AG04450 (cell line): ENCODE data around the gene LRRC28. TPM values are rescaled to one million over a fixed set of nuclear protein-coding genes. Genes with fewer than 3 reads are reported as not detected.

Experiments
- CTCF ChIA-PET: fragments of 300-600, 350-600 bp; formaldehyde crosslinking; extraction: SDS; loops from one replicate; lab custom pipeline; 2022; ENCODE audit warnings: antibody characterized with exemption, inconsistent platforms; lab: Charles Lee
- POLR2A ChIA-PET: fragments of 350-600 bp; formaldehyde crosslinking; extraction: SDS; loops from one replicate; lab custom pipeline; 2021; ENCODE audit warnings: antibody characterized with exemption, inconsistent platforms; lab: Yijun Ruan, JAX
- DNase-seq: peaks from one replicate; pipeline ENCODE4 v3.0.0-alpha.2; 2011; ENCODE audit warnings: low read depth, low spot score
- H3K27ac ChIP-seq: one replicate; pipeline ENCODE4 v1.5.1; 2012; ENCODE audit warnings: low read depth, low read length, control low read depth
- H3K27me3 ChIP-seq: one replicate; pipeline ENCODE4 v1.6.0; 2012; ENCODE audit warnings: low read length; ENCODE audit not compliant: control insufficient read depth, insufficient read depth
- H3K4me3 ChIP-seq: 2 replicates; pipeline ENCODE4 v1.5.1; 2011; ENCODE audit warnings: mild to moderate bottlenecking, low read depth, low read length, control low read depth
- H3K9me3 ChIP-seq: 2 replicates; pipeline ENCODE4 v1.5.1; 2012; ENCODE audit warnings: low read length; ENCODE audit not compliant: control insufficient read depth, insufficient read depth
- CTCF ChIP-seq: IDR thresholded peaks from 2 replicates; pipeline ENCODE4 v1.5.1; 2011; ENCODE audit warnings: low read depth, low read length, control low read depth, inconsistent platforms
- polyA plus RNA-seq: library from polyadenylated mRNA; depleted of rRNA; stranded (reverse); fragments of >200 nt; gene quantifications from 2 replicates; pipeline ENCODE4 v1.2.3, GENCODE V29; 2011

Gene LRRC28
- polyA plus RNA-seq, 1 experiment, result 29.8 TPM

- ChIA-PET POLR2A (no interaction called here), CTCF (interaction anchor here (0.9 to 1.3 kb wide), 2 partner anchors 11 to 359 kb away, joined by 4 to 15 read pairs; no protein-coding TSS in a partner anchor)
- Histone ChIP-seq H3K9me3 (no peaks in the 10 kb centered on the region; the same call in 1 of the 2 replicates), H3K27ac (no peak overlapping the region), H3K27me3 (no peaks in the 10 kb centered on the region), H3K4me3 (no peak overlapping the region)
- DNase-seq, result no peak
- TF ChIP-seq CTCF, result no peak
Observed at GRCh38 chr15:99344639-99345038, 93.4 kb downstream of the LRRC28 start.

- Histone ChIP-seq H3K27ac (no peak overlapping the region), H3K27me3 (no peaks in the 10 kb centered on the region), H3K4me3 (no peak overlapping the region), H3K9me3 (no peaks in the 10 kb centered on the region; the same call in 1 of the 2 replicates)
- TF ChIP-seq CTCF, result no peak
- ChIA-PET CTCF (interaction anchor here (1.3 kb wide), 1 partner anchor 359 kb away, joined by 15 read pairs; no protein-coding TSS in a partner anchor), POLR2A (no interaction called here)
- no peak for DNase-seq
Observed at GRCh38 chr15:99345242-99345641, 94.0 kb downstream of the LRRC28 start.

- DNase-seq, result no peak
- ChIA-PET POLR2A (no interaction called here), CTCF (no interaction called here)
- Histone ChIP-seq H3K27me3 (no peaks in the 10 kb centered on the region), H3K9me3 (no peaks in the 10 kb centered on the region; the same call in 1 of the 2 replicates), H3K4me3 (no peak overlapping the region), H3K27ac (no peak overlapping the region)
- no peak for TF ChIP-seq CTCF
Observed at GRCh38 chr15:99345832-99346462, 94.7 kb downstream of the LRRC28 start.

- TF ChIP-seq CTCF, result no peak
- CTCF ChIA-PET, result no interaction called here
- no peaks in the 10 kb centered on the region for H3K27me3 ChIP-seq
- no peaks in the 10 kb centered on the region; the same call in 1 of the 2 replicates for H3K9me3 ChIP-seq
- no peak overlapping the region for H3K4me3 ChIP-seq
- no peak for DNase-seq
- no peak overlapping the region for H3K27ac ChIP-seq
- POLR2A ChIA-PET, result no interaction called here
Observed at GRCh38 chr15:99347574-99347973, 96.3 kb downstream of the LRRC28 start.

GRCh38 chr15:99348412-99348811 lies 97.1 kb downstream of the LRRC28 start:
- DNase-seq, result no peak
- no peak overlapping the region for H3K27ac ChIP-seq
- H3K9me3 ChIP-seq, result no peaks in the 10 kb centered on the region; the same call in 1 of the 2 replicates
- no peak for TF ChIP-seq CTCF
- H3K4me3 ChIP-seq, result no peak overlapping the region
- H3K27me3 ChIP-seq, result no peaks in the 10 kb centered on the region
- ChIA-PET POLR2A (no interaction called here), CTCF (interaction anchor here (0.8 kb wide), 1 partner anchor 15 kb away, joined by 3 read pairs; no protein-coding TSS in a partner anchor)
